ENCODE results near the gene WNT11.

The WNT11 gene

DNA sequence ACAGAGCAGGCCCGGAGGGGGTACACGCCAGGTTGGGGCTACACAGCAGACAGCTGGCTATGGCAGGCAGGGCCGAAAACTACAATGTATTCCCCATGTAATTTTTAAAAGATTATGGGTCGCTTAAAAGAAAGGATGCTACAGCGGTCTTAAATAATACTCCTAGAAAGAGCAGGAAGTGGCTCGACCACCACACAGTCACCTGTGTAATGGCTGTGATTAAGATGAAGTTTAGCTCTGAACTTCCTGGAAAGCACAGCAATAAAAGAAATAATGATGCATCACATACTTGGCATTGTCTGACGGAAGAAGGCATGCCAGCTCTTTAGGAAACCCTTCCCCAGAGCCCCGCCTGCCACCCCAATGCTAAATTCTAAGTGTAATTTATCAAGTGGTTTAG, 32.6 kb downstream of the WNT11 start:
- TF ChIP-seq, protein P1, sequence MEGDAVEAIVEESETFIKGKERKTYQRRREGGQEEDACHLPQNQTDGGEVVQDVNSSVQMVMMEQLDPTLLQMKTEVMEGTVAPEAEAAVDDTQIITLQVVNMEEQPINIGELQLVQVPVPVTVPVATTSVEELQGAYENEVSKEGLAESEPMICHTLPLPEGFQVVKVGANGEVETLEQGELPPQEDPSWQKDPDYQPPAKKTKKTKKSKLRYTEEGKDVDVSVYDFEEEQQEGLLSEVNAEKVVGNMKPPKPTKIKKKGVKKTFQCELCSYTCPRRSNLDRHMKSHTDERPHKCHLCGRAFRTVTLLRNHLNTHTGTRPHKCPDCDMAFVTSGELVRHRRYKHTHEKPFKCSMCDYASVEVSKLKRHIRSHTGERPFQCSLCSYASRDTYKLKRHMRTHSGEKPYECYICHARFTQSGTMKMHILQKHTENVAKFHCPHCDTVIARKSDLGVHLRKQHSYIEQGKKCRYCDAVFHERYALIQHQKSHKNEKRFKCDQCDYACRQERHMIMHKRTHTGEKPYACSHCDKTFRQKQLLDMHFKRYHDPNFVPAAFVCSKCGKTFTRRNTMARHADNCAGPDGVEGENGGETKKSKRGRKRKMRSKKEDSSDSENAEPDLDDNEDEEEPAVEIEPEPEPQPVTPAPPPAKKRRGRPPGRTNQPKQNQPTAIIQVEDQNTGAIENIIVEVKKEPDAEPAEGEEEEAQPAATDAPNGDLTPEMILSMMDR (IDR thresholded peaks at IDR 0.05), result no peak
- no peak for DNase-seq (ENCODE audit: low spot score)
- Histone ChIP-seq H3K27ac (no peak overlapping the region), H3K4me3 (no peak overlapping the region)

DNA sequence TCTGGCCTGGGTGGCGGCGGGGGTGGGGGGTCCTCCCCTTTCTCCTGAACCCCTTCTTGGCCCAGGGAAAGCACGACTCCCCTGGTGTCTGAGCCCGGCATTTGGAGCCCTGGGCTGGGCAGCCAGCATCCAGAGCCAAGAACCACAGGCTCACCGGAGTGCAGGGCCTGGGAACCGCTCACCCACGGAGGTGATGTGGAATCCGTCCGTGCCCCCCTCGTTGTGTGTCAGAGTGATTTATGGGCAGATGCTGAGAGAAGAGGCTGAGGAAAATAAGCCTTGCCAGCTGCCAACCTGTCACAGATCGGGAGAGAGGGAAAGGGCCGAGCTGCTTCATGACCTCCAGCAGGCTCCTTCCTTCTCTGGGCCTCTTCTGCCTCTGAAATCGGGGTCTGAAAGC, 33.7 kb downstream of the WNT11 start:
- TF ChIP-seq, protein P1 (IDR thresholded peaks at IDR 0.05), result no peak
- DNase-seq (ENCODE audit: low spot score), result no peak
- Histone ChIP-seq H3K27ac (no peak overlapping the region), H3K4me3 (no peak overlapping the region)

DNA sequence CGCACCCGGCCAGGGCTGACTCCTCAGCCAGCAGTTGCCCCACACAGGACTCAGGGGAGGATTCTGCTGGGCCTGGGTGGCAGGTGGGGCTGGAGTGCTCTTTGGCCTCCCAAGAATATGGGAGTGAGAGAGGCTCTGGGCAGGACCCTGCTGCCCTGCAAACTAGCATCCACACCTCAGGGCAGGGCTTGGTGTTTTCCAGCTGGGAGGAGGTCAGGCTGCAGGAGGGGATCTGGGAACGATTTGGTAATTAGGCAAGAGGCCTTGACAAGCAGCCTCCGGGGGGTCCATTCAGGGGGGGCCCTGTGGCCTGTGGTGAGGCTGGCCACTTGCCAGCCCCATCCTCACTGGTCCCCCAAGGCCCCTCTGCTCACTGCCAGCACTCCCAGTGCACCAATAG, 35.8 kb downstream of the WNT11 start:
- TF ChIP-seq, protein P1 (IDR thresholded peaks at IDR 0.05), result no peak
- Histone ChIP-seq H3K27ac (no peak overlapping the region), H3K4me3 (no peak overlapping the region)
- DNase-seq (ENCODE audit: low spot score), result no peak

DNA sequence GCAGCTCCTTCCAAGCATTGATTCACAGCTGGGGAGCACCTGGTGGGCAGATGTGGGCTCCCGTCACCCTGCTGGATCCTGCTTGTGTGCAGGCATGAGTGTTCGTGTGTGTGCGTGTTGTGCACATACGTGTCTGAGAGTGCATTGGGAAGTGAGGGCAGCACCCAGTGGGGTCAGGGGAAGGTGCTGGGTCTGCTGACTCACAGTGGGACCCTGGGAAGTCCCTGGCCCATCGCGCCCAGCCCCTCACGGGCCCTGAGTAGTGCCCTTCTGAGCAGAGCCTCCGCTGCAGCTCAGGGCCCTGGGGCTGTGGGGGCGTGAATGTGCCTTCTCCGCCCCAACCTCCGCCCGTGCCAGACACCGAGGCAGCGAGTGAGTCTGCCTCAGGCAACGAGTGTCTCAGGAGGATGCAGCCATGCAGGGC, 36.8 kb downstream of the WNT11 start:
- no peak overlapping the region for H3K4me3 ChIP-seq
- DNase-seq (ENCODE audit: low spot score), result no peak
- H3K27ac ChIP-seq, result no peak overlapping the region
- TF ChIP-seq, protein P1 (IDR thresholded peaks at IDR 0.05), result no peak

DNA sequence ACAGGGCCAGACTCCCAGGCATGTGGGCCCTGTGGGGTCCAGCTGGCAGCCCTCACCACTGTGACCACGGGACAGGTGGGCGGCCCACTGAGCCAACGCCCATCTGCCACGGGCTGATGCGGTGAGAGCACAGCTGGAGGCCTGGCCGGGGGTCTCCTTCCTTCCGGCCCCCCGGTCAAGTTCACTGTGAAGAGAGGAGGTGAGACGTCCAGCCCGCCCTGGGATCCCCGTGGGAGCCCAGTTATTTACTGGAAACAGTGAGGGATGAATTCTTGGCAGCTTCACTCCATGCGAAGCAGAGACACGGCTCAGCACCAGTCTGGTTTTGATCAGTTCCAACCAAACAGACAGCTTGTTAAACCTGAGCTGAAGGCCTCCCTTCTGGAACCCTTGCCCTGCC, 38.7 kb downstream of the WNT11 start:
- TF ChIP-seq, protein P1 (IDR thresholded peaks at IDR 0.05), result no peak
- no peak for DNase-seq (ENCODE audit: low spot score)
- Histone ChIP-seq H3K27ac (no peak overlapping the region), H3K4me3 (no peak overlapping the region)

DNA sequence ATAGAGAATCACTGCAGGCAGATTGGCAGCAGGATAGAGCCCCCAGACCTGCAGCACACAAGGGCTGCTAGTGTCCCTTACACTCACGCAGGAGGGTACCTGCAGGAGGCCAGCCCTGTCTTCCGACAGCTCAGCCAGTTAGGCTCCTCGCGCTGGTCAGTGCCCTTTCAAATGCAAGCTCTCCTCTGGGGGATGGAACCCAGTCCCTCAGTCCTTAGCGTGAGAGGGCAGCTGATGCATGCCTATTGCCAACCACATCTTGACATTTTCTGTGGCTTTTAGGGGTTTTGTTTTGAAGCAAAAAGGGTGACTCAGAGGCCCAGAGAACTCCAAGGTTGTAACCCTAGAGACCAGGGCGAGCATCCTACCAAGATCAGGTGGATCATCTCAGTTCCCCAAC, 40.0 kb downstream of the WNT11 start:
- H3K4me3 ChIP-seq, result no peak overlapping the region
- TF ChIP-seq, protein P1 (IDR thresholded peaks at IDR 0.05), result no peak
- no peak for DNase-seq (ENCODE audit: low spot score)
- no peak overlapping the region for H3K27ac ChIP-seq

DNA sequence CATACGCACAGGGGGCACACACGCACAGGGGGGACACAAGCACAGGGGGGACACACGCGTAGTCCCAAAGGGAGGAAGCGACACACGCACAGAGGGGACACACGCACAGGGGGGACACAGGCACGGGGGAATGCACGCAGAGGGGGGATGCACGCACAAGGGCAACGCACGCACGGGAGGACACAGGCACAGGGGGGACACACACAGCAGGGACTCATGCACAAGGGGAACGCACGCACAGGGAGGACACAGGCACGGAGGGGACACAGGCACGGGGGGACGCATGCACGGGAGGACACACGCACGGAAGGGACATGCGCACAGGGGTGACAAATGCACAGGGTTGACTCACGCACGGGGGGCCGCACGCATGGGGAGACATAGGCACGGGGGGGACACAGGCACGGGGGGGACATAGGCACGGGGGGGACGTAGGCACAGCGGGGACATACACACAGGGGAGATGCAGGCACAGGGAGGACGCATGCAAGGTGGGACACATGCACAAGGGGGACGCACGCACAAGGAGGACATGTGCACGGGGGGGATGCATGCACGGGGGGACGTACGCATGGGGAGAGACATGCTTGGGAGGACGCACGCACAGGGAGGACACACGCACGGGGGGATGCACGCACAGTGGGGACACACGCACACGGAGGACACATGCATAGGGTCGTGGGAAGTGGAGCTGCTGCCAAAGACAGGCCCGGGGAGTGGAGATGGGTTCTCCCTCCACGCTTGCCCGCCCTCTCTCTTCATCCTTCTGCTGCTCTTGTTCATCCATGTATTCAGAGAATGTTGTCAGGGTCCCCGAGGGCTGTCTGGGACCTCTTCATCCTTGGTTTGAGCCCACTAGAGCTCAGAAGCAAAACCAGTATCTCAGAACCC, 41.2 kb downstream of the WNT11 start:
- TF ChIP-seq, protein P1 (IDR thresholded peaks at IDR 0.05), result no peak
- no peak overlapping the region for H3K4me3 ChIP-seq
- H3K27ac ChIP-seq, result no peak overlapping the region
- no peak for DNase-seq (ENCODE audit: low spot score)
